ENCODE measurements around the gene CMA1.

The CMA1 gene

GRCh38 chr14:24465368-24465767, 42.7 kb downstream of the CMA1 start:
- no peak for DNase-seq

GRCh38 chr14:24463884-24464785, 43.9 kb downstream of the CMA1 start:
- no peak for DNase-seq

DNA sequence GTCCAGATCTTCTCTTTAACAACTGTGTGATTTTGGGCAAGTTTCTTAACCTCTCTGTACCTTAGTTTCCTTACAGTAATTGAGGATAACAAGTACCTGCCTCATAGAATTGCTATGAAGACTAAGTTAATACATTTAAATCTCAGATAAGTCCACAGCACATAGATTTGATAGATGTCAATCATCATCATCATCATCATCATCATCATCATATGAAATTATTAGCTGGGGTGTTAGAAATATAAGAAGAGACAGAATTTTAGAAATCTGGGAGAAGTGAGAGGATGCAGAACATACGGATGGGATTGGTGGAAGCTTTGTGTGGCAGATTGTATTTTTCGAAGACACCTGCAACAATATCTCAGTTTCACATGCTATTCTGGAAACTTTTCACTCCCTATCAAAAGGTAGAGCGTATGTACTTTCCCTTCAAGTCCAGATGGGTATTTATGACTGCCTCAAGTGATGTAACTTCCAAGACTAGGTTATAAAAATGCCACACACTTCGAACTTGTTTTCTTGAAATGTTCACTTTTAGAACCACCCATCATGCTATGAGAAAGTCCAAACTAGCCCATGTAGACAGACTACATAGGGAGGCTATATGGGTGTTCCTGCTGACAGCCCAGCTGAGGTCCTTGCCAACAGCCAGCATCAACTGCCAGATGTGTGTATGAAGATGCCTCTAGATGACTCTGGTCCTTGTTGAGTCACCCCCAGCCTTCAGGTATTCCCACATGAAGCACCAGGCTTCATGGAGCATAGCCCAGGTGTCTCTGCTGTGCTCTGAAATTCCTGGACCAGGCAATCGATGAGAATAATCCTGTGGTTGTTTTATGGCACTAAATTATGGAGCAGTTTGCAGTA, 44.8 kb downstream of the CMA1 start:
- DNase-seq = no peak

DNA sequence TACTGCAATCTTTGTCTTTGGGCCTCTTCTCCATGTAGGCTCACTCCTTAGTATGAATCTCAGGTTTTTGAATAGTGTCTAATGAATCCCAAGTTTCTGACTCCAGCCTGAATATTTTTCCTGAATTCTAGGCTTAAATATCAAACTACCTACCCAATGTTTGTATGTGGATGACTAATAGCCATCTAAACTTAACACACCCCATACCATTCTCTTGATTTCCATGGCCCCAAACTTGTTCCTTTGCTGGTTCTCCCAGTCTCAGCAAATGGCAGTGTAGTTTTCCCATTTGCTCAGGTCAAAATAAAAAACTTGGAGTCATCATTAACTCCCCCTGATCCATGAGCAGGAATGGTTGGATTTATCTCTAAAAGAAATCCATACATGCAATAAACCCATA, 46.7 kb downstream of the CMA1 start:
- DNase-seq = no peak

GRCh38 chr14:24459331-24459730, 48.7 kb downstream of the CMA1 start:
- DNase-seq = no peak

DNA sequence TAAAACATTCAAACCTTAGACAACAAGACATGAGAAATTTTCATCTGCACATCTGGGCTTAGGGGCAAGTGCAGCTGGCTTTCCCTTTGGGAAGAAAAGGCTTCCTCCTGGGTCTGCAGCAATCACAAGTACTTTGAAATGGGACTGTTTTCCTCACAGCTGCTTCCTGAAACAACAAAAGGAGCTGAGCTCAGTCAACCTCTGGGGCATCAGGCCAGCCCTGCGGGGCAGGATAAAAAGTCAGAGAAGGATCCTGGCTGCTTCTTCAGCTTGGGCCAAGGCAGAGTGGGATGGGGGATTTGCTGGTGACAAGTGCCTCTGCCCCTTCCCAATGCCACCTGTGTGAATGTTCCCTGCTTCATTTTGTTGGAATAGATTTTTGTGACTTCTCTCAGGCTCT, 49.3 kb downstream of the CMA1 start:
- DNase-seq = no peak

- DNase-seq = no peak
These were observed 51.1 kb downstream of the CMA1 start for GRCh38 chr14:24456980-24457379.

All from NCI-H1694 (cell line).